ENCODE data around the gene TPSAB1.
"Not testable (repeated sequence)": the region's sequence is repeated elsewhere in the genome, so short reads cannot be mapped to it uniquely, and the experiment has no call there.

DNA sequence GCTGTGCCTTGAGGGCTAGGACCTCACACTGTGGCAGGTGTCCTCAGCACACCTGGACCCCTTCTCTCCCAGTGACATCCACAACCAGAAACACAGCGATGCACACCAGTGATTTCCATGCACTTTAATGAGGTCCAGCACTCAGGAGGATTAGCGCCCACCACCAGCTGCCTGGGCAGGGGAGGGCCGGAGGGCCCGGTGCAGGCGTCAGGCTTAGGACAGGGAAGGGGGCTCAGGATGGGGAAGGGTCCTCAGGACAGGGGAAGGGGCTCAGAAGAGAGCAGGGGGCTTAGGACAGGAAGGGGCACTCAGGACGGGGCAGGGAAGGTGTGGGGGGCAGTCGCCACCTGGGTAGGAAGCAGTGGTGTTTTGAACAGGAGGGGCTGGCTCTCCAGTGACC is 12.3 kb upstream of the TPSAB1 start:
- not testable (repeated sequence) for TF ChIP-seq CTCF (IDR thresholded peaks at IDR 0.05; ENCODE audit: low read depth, low read length); MYC (IDR thresholded peaks at IDR 0.05; ENCODE audit: low read depth, low read length); POLR2A (IDR thresholded peaks at IDR 0.05; ENCODE audit: extremely low read depth, insufficient read length); MAX (IDR thresholded peaks at IDR 0.05; ENCODE audit: low read depth, low read length)
